Fibroblast of mammary gland (primary cell): ENCODE results near the gene SLC6A12.

Experiments used
- DNase-seq: peaks from one replicate; pipeline ENCODE4 v3.0.0-alpha.2; 2010; ENCODE audit warnings: low read depth
- H3K4me3 ChIP-seq: 2 replicates; pipeline ENCODE4 v1.5.1; 2011; ENCODE audit warnings: low read depth, mild to moderate bottlenecking, low read length, moderate library complexity; ENCODE audit not compliant: control insufficient read depth
- TF ChIP-seq, protein P1 (sequence below): conservative IDR thresholded peaks from 2 replicates; pipeline ENCODE4 v1.5.1; 2011; ENCODE audit warnings: low read depth, low read length, inconsistent platforms; ENCODE audit not compliant: control insufficient read depth, insufficient read depth

Gene SLC6A12

DNA sequence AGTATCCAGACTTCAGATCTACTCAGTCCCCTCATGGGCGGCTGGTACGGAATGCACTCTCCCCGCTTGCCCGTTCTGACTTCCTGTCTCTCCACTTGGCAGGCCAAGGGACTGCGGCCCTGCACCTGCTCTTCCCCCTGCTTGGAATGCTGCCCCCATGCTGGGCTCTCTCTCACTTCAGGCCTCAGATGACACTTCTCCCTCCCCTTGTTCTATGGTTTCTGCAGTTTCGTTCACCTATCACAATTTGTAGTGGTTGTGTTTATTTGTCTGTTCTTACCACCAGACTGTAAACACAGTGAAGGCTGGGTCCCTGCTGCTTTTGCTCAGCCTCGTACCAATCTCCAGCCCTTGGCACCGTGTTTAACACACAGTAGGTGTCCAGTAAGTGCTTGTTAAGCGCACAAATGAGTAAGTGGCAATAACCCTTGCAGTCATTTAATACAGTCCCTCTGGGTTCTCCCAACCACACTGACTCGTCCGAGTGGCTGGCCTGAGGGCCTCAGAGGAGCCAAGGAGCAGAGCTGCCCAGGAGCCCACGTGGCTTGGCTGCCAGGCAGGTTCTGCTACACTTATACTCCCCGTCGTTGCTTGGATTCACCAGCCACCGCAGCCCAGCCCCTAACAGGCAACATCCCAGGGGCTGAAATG lies 11.8 kb downstream of the SLC6A12 start:
- DNase-seq, result no peak
- no peak overlapping the region for H3K4me3 ChIP-seq
- TF ChIP-seq, protein P1, sequence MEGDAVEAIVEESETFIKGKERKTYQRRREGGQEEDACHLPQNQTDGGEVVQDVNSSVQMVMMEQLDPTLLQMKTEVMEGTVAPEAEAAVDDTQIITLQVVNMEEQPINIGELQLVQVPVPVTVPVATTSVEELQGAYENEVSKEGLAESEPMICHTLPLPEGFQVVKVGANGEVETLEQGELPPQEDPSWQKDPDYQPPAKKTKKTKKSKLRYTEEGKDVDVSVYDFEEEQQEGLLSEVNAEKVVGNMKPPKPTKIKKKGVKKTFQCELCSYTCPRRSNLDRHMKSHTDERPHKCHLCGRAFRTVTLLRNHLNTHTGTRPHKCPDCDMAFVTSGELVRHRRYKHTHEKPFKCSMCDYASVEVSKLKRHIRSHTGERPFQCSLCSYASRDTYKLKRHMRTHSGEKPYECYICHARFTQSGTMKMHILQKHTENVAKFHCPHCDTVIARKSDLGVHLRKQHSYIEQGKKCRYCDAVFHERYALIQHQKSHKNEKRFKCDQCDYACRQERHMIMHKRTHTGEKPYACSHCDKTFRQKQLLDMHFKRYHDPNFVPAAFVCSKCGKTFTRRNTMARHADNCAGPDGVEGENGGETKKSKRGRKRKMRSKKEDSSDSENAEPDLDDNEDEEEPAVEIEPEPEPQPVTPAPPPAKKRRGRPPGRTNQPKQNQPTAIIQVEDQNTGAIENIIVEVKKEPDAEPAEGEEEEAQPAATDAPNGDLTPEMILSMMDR, result no peak

DNA sequence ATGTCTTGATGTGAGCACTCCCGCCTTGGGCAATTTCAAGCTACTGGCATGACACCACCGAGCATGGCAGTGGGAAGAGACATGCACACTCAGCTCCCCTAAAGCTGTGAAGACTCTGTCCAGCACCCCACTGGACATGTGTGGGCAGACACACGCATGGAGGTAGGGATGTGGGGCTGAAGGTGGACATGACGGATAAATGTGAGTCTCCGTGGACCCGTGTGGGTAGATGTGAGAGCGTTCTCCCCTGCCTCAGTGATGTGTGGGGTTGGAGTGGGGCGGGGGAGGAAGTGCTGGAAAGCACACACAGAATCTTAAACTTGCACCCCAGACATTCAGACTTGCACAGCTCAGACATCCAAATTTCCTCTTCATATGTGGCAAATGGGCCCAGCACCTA lies 12.6 kb downstream of the SLC6A12 start:
- H3K4me3 ChIP-seq, result no peak overlapping the region
- DNase-seq, result no peak
- TF ChIP-seq, protein P1, result no peak

GRCh38 chr12:198705-199104 lies 15.3 kb downstream of the SLC6A12 start:
- no peak for DNase-seq
- no peak overlapping the region for H3K4me3 ChIP-seq
- TF ChIP-seq, protein P1, result no peak

DNA sequence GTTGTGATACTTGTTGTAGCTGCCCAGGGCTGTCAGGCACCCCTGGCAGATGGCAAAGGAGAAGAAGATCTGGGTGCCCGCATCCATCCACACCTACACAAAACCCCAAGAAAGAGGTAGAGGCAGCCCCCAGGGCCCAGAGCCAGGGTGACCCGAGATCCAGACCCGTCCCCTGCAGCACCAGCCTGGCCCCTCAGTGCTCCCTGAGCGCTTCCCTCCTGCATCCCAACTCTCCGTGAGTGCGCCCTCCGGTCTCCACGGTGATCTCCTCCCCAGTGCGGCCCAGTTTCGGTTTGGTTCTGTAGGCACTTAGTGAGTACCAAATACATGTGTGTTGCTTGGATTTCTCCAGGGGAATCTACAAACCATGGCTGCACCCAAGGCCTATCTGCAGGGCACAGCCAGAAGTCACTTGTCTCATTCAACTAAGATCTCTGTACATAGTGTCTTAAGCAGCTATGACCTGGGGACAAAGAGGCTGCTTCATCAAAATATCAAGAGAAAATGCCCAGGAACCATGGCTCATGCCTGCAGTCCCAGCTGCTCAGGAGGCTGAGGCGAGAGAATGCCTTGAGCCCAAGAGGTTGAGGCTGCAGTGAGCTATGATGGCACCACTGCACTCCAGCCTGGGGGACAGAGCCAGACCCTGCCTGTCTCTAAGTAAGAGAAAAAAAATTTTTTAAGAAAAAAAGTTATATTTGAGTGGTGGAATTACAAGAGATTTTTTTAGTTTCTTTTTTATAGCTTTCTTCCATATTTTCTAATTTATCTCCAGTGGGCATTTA lies 15.9 kb downstream of the SLC6A12 start:
- DNase-seq, result no peak
- TF ChIP-seq, protein P1, result no peak
- no peak overlapping the region for H3K4me3 ChIP-seq

GRCh38 chr12:197347-197746 lies 16.6 kb downstream of the SLC6A12 start:
- TF ChIP-seq, protein P1, result no peak
- no peak overlapping the region for H3K4me3 ChIP-seq
- no peak for DNase-seq

DNA sequence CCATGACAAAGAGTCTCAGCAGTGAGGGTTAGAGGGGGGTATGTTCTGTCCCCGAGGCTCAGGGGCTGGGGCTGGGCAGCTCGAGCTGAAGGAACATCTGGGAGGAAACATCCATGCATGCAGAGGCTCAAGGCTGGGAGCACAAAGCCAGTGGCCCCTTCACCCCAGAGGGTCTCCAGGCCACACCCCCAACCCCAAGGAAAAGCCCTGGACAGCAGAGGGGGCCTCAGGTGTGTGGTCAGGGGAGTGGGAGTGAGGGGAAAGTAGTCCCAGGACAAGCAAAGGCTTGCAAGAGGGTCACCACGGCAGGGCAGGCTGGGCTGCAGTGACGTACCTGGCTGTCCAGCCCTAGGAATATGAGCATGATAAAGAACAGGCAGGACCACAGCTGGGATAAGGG lies 17.5 kb downstream of the SLC6A12 start:
- DNase-seq, result no peak
- TF ChIP-seq, protein P1, result no peak
- no peak overlapping the region for H3K4me3 ChIP-seq
